Neural progenitor cell (in vitro differentiated cells): ENCODE results near the gene TRIAP1. TPM values are rescaled to one million over a fixed set of nuclear protein-coding genes. Genes with fewer than 3 reads are reported as not detected.
"Not testable (repeated sequence)": the region's sequence is repeated elsewhere in the genome, so short reads cannot be mapped to it uniquely, and the experiment has no call there.

Experiments used
- DNase-seq: peaks from one replicate; pipeline ENCODE4 v3.0.0-alpha.2; 2016; ENCODE audit warnings: low spot score
- H2AFZ ChIP-seq: fragments of 200-600 bp; sonication (generic); replicated peaks from 2 replicates; pipeline ENCODE4 v1.6.1; 2016; ENCODE audit warnings: antibody characterized with exemption
- H3F3A ChIP-seq: fragments of 200-600 bp; sonication (generic); 2 replicates; pipeline ENCODE4 v1.6.1; 2016; ENCODE audit warnings: antibody characterized with exemption, low read depth
- H3K27ac ChIP-seq: fragments of 200-600 bp; sonication (generic); 2 replicates; pipeline ENCODE4 v1.5.1; 2016; ENCODE audit warnings: mild to moderate bottlenecking
- H3K27me3 ChIP-seq: fragments of 200-600 bp; sonication (generic); 2 replicates; pipeline ENCODE4 v1.6.1; 2016; ENCODE audit warnings: mild to moderate bottlenecking, moderate library complexity
- H3K36me3 ChIP-seq: fragments of 200-600 bp; sonication (generic); 2 replicates; pipeline ENCODE4 v1.5.1; 2016
- H3K4me1 ChIP-seq: fragments of 200-600 bp; sonication (generic); 2 replicates; pipeline ENCODE4 v1.6.1; 2016; ENCODE audit warnings: mixed run types
- H3K4me2 ChIP-seq: fragments of 200-600 bp; sonication (generic); 2 replicates; pipeline ENCODE4 v1.6.1; 2016
- H3K4me3 ChIP-seq: fragments of 200-600 bp; sonication (generic); 2 replicates; pipeline ENCODE4 v1.5.1; 2016
- H3K79me2 ChIP-seq: fragments of 200-600 bp; sonication (generic); 2 replicates; pipeline ENCODE4 v1.6.1; 2016; ENCODE audit warnings: low read depth
- H3K9ac ChIP-seq: fragments of 200-600 bp; sonication (generic); 2 replicates; pipeline ENCODE4 v1.6.1; 2016
- H3K9me3 ChIP-seq: fragments of 200-600 bp; sonication (generic); 2 replicates; pipeline ENCODE4 v1.5.1; 2016; ENCODE audit warnings: low read depth
- H4K20me1 ChIP-seq: fragments of 200-600 bp; sonication (generic); 2 replicates; pipeline ENCODE4 v1.6.1; 2016; ENCODE audit warnings: low read depth
- H3K27ac Mint-ChIP-seq: 3 replicates; pipeline ENCODE4 v1.8.0; 2021; ENCODE audit warnings: mixed read lengths
- H3K27me3 Mint-ChIP-seq: 2 replicates; pipeline ENCODE4 v1.8.0; 2022; ENCODE audit warnings: low read depth, mild to moderate bottlenecking, inconsistent platforms, moderate library complexity, mixed read lengths; ENCODE audit not compliant: insufficient read depth
- H3K36me3 Mint-ChIP-seq: 3 replicates; pipeline ENCODE4 v1.8.0; 2021; ENCODE audit warnings: mixed read lengths
- H3K4me1 Mint-ChIP-seq: 3 replicates; pipeline ENCODE4 v1.8.0; 2021; ENCODE audit warnings: mixed read lengths
- H3K4me3 Mint-ChIP-seq: 3 replicates; pipeline ENCODE4 v1.8.0; 2021; ENCODE audit warnings: mild to moderate bottlenecking, moderate library complexity, mixed read lengths
- H3K9me3 Mint-ChIP-seq: 3 replicates; pipeline ENCODE4 v1.8.0; 2020; ENCODE audit warnings: mixed read lengths
- EZH2 ChIP-seq: fragments of 200-600 bp; sonication (generic); IDR thresholded peaks from 2 replicates; pipeline ENCODE4 v1.6.1; 2017; ENCODE audit warnings: antibody characterized with exemption, mild to moderate bottlenecking, moderate library complexity
- EZH2phosphoT487 ChIP-seq: fragments of 200-600 bp; sonication (generic); IDR thresholded peaks from 2 replicates; pipeline ENCODE4 v1.6.1; 2017; ENCODE audit warnings: antibody characterized with exemption
- total RNA-seq: library from RNA; depleted of rRNA; stranded (reverse); fragments of >200 nt; gene quantifications from 2 replicates; pipeline ENCODE4 v1.2.3, GENCODE V29; 2015; ENCODE audit warnings: low replicate concordance
- TF ChIP-seq, protein P1 (sequence below): fragments of 200-600 bp; sonication (generic); IDR thresholded peaks from 2 replicates; pipeline ENCODE4 v1.5.1; 2017; ENCODE audit warnings: antibody characterized with exemption, mild to moderate bottlenecking

The TRIAP1 gene
- total RNA-seq, 1 donor from 2014 or later: 72.1 TPM

DNA sequence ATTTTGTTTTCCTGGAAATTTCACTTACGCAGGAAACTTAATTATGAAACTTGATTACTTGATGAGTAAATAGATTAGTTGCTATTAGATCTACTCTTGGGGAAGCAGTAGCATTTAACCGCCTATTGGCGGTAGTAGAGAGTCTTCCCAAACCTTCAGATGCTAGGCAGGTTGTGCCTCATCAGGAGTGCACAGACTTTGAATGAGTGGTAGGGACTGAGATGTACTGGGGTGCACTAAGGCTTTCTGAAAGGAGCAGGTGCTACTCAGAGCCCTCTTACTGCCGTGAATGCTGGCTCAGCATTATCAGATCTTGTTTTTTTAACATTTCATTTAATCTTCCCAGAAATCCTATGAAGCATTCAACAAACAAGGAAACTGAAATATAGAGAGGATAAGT is 7.8 kb upstream of the TRIAP1 start:
- Histone ChIP-seq H3K9ac (no peak overlapping the region), H3F3A (peaks cover 50% of the 10 kb centered on the region), H3K27ac (no peak overlapping the region), H3K27me3 (no peaks in the 10 kb centered on the region), H2AFZ (no peak overlapping the region), H3K4me2 (no peak overlapping the region), H3K36me3 (no peaks in the 10 kb centered on the region), H4K20me1 (peaks cover 14% of the 10 kb centered on the region), H3K9me3 (no peaks in the 10 kb centered on the region), H3K79me2 (peaks cover 24% of the 10 kb centered on the region), H3K4me3 (no peak overlapping the region), H3K4me1 (no peaks in the 10 kb centered on the region)
- no peaks in the 10 kb centered on the region for H3K4me1 Mint-ChIP-seq
- H3K9me3 Mint-ChIP-seq: no peaks in the 10 kb centered on the region
- no peaks in the 10 kb centered on the region for H3K27me3 Mint-ChIP-seq
- peaks cover 18% of the 10 kb centered on the region for H3K36me3 Mint-ChIP-seq
- H3K27ac Mint-ChIP-seq: no peak overlapping the region
- peak; percentile 45 for DNase-seq
- no peak overlapping the region for H3K4me3 Mint-ChIP-seq
- TF ChIP-seq, protein P1, sequence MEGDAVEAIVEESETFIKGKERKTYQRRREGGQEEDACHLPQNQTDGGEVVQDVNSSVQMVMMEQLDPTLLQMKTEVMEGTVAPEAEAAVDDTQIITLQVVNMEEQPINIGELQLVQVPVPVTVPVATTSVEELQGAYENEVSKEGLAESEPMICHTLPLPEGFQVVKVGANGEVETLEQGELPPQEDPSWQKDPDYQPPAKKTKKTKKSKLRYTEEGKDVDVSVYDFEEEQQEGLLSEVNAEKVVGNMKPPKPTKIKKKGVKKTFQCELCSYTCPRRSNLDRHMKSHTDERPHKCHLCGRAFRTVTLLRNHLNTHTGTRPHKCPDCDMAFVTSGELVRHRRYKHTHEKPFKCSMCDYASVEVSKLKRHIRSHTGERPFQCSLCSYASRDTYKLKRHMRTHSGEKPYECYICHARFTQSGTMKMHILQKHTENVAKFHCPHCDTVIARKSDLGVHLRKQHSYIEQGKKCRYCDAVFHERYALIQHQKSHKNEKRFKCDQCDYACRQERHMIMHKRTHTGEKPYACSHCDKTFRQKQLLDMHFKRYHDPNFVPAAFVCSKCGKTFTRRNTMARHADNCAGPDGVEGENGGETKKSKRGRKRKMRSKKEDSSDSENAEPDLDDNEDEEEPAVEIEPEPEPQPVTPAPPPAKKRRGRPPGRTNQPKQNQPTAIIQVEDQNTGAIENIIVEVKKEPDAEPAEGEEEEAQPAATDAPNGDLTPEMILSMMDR: peak; percentile 62
- TF ChIP-seq EZH2: no peak

DNA sequence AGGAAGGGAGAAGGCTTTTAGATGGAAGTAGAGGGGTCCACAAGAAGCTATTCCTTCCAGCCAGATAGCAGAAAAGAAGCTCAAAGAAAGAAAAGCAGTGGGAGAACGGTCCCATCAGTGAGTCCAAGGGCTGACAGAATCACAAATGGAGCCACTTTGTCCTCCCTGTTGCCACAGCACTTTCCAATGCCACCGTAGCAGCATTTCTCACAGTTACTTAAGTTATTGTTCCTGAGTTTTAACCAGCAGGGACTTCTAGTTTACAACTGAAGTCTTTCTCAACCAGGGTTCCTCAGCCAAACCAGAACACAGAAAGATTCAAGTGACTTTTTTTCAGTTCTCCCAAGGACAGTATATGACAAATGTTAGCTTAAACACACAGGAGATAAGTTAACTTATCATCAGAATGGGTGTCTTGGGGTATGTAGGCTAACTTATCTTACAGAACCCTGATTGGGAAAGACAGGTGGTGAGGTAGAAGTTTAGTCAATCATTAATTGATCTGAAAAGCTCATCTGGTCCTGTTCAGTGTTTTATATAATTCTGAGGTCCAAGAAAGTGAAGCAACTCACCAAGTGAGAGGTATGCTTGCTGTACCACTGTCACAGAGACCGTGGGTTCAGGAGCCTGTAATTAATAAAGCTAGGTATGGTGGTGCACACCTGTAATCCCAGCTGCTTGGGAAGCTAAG is 7.0 kb upstream of the TRIAP1 start:
- Mint-ChIP-seq H3K27ac (no peak overlapping the region), H3K27me3 (no peaks in the 10 kb centered on the region), H3K4me3 (no peak overlapping the region), H3K36me3 (peaks cover 15% of the 10 kb centered on the region), H3K9me3 (no peaks in the 10 kb centered on the region), H3K4me1 (no peaks in the 10 kb centered on the region)
- H2AFZ ChIP-seq: no peak overlapping the region
- TF ChIP-seq, protein P1: no peak
- TF ChIP-seq EZH2 (no peak), EZH2phosphoT487 (no peak)
- no peak overlapping the region for H3K9ac ChIP-seq
- no peaks in the 10 kb centered on the region for H3K9me3 ChIP-seq
- no peak overlapping the region for H3K27ac ChIP-seq
- peaks cover 32% of the 10 kb centered on the region for H3K79me2 ChIP-seq
- H3K4me3 ChIP-seq: no peak overlapping the region
- no peaks in the 10 kb centered on the region for H3K36me3 ChIP-seq
- H3F3A ChIP-seq: peaks cover 45% of the 10 kb centered on the region
- peaks cover 14% of the 10 kb centered on the region for H4K20me1 ChIP-seq
- H3K4me1 ChIP-seq: no peaks in the 10 kb centered on the region
- H3K27me3 ChIP-seq: no peaks in the 10 kb centered on the region
- DNase-seq: no peak
- no peak overlapping the region for H3K4me2 ChIP-seq

DNA sequence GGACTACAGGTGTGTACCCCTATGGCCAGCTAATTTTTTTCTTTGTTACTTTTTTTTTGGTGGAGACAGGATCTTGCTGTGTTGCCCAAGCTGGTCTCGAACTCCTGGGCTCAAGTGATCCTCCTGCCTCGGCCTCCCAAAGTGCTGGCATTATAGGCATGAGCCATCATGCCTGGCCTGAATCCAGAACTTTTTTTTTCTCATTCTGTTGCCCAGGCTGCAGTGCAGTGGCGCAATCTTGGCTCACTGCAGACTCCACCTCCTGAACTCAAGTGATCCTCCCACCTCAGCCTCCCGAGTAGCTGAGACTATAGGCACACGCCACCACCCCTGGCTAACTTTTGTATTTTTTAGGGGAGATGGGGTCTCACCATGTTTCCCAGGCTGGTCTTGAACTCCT is 6.3 kb upstream of the TRIAP1 start:
- Histone ChIP-seq H4K20me1 (peaks cover 14% of the 10 kb centered on the region), H3F3A (peaks cover 38% of the 10 kb centered on the region), H3K79me2 (peaks cover 38% of the 10 kb centered on the region)
- not testable (repeated sequence) for DNase-seq, H3K4me3 Mint-ChIP-seq, H3K27ac Mint-ChIP-seq, H3K36me3 ChIP-seq, H2AFZ ChIP-seq, H3K9me3 Mint-ChIP-seq, H3K27ac ChIP-seq, H3K9me3 ChIP-seq, H3K27me3 ChIP-seq, H3K27me3 Mint-ChIP-seq, H3K4me3 ChIP-seq, H3K9ac ChIP-seq, H3K4me1 Mint-ChIP-seq, H3K4me2 ChIP-seq, H3K4me1 ChIP-seq
- H3K36me3 Mint-ChIP-seq: peaks cover 15% of the 10 kb centered on the region

DNA sequence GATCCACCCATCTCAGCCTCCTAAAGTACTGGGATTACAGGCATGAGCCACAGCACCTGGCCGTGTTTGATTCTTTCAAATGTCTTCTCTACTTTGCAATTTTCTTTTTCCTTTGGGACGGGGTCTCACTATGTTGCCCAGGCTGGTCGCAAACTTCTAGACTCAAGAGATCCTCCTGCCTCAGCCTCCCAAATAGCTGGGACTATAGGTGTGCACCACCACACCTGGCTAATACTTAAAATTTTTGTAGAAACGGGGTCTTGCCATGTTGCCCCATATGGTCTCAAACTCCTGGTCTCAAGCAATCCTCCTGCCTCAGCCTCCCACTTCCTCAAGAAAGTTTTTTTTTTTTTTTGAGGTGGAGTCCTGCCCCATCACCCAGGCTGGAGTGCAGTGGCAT is 1.8 kb upstream of the TRIAP1 start:
- peak overlapping the region; percentile 100 for H3K4me3 Mint-ChIP-seq

DNA sequence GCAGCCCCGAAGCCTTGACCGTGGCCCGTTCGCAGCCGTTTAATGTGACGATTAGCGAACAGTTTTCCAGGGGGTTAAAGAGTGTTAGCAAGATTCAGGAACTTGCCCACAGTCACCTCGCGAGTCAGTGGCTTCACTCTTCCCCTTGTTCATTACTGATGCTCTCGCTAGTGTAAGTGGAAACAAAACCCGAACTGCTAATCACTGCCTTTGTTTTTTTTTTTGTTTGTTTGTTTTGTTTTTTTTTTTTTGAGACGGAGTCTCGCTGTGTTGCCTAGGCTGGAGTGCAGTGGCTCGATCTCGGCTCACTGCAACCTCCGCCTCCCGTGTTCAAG is 627 bp upstream of the TRIAP1 start:
- H3K9ac ChIP-seq: peak overlapping the region; percentile 71
- peak overlapping the region; percentile 22 for H2AFZ ChIP-seq
- Mint-ChIP-seq H3K4me3 (peak overlapping the region; percentile 100), H3K36me3 (peaks cover 12% of the 10 kb centered on the region), H3K4me1 (peaks cover 24% of the 10 kb centered on the region)
- not testable (repeated sequence) for H3K36me3 ChIP-seq, DNase-seq, H3K27me3 ChIP-seq, H3K27ac Mint-ChIP-seq, H4K20me1 ChIP-seq, H3K9me3 ChIP-seq, H3K9me3 Mint-ChIP-seq, H3K27me3 Mint-ChIP-seq
- peaks cover 85% of the 10 kb centered on the region for H3K79me2 ChIP-seq
- peak overlapping the region; percentile 90 for H3K4me2 ChIP-seq
- H3K4me3 ChIP-seq: peak overlapping the region; percentile 75
- H3K27ac ChIP-seq: peak overlapping the region; percentile 46
- peaks cover 12% of the 10 kb centered on the region for H3K4me1 ChIP-seq
- peaks cover 38% of the 10 kb centered on the region for H3F3A ChIP-seq

More for the DNA sequence above, 1.8 kb upstream of the TRIAP1 start:
- H2AFZ ChIP-seq: no peak overlapping the region
- no peak overlapping the region for H3K27ac ChIP-seq
- H3K9me3 ChIP-seq: no peaks in the 10 kb centered on the region
- peaks cover 76% of the 10 kb centered on the region for H3K79me2 ChIP-seq
- no peaks in the 10 kb centered on the region for H3K36me3 ChIP-seq
- H3K4me3 ChIP-seq: no peak overlapping the region
- no peak overlapping the region for H3K4me2 ChIP-seq
- Mint-ChIP-seq H3K27me3 (peaks cover 2% of the 10 kb centered on the region), H3K4me1 (peaks cover 24% of the 10 kb centered on the region), H3K36me3 (peaks cover 10% of the 10 kb centered on the region), H3K27ac (no peak overlapping the region), H3K9me3 (no peaks in the 10 kb centered on the region)
- H3K27me3 ChIP-seq: no peaks in the 10 kb centered on the region
- DNase-seq: no peak
- TF ChIP-seq, protein P1: no peak
- TF ChIP-seq EZH2phosphoT487 (no peak), EZH2 (no peak)
- H4K20me1 ChIP-seq: peaks cover 8% of the 10 kb centered on the region
- H3K9ac ChIP-seq: no peak overlapping the region
- peaks cover 35% of the 10 kb centered on the region for H3F3A ChIP-seq
- H3K4me1 ChIP-seq: peaks cover 12% of the 10 kb centered on the region
